NCI-H2081 treated with DMSO at 0.1 percent for 48 hours (cell line): Measurements from ENCODE around the gene CNTN4.

Experiments used
- DNase-seq: peaks from one replicate; lab custom pipeline; 2025; lab: John Stamatoyannopoulos, UW

The CNTN4 gene

DNA sequence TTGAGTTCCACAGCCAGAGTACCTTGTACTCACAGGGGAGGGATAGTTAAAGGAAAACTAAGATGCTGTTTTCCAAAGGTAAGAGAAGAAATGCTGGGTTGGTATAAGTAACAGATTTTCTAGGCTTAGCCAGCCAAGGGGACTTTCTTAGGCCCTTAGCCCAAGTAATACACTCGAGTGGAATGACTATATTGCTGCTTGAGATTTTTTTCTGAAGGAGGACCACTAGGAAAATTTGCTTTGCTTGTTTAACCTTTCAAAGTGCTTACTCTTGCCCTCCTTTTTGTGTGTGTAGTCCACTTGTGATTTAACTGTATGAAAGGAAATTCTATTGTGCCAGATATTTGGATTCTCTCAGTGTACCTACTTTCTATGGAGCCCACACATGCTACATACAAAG, 961.0 kb downstream of the CNTN4 start:
- DNase-seq = no peak

DNA sequence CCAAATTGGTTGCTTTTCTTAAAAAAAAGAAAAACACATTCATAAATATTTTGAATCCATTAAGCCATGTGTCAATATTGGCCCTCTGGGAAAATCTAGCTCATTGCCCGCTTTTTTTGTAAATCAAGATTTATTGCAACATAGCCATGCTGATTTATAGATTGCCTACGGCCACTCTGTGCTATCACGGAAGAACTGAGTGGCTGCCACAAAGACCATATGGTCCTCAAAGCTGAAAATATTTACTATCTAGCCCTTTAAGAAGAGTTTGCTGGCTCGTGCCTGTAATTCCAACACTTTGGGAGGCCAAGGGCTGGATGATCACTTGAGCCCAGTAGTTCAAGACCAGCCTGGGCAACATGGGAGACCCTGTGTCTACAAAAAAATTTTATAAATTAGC, 965.6 kb downstream of the CNTN4 start:
- DNase-seq = no peak

DNA sequence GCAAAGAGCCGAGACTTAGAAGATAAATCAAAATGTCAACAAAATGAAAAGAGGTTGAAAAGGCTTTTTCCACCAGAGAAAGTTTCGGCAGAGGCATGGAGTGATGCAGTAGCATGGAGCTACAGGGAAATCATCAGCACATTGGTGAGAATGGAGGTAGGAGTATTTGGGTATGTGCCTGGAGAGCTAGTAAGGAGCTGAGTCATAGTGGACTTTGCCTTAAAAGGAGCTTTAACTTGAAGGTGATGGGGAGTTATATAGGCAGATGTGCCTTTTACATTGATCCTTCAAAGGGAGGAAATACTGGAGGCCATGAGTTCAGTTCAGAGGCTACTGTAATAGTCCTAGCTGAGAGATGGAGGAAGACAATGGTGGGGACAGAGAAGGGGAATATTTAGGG, 967.2 kb downstream of the CNTN4 start:
- DNase-seq = no peak

DNA sequence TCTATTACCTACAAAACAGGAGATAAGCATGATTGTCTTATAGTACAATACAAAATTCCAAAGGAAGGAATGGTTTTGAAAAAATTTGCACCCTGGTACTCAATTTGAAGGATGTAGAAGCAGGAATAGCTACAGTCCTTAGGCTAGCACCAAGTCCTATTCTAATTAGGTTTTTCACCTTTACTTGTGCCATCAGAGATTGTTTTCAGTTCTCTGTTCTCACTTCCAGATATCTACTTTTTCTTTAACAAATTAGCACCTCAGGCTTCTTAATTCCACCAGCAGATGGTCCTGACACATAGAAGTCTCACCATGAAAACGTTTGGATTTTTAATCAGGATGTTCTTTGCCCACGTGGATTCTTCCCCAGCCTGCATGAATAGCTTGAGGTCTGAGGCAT, 967.7 kb downstream of the CNTN4 start:
- no peak for DNase-seq

DNA sequence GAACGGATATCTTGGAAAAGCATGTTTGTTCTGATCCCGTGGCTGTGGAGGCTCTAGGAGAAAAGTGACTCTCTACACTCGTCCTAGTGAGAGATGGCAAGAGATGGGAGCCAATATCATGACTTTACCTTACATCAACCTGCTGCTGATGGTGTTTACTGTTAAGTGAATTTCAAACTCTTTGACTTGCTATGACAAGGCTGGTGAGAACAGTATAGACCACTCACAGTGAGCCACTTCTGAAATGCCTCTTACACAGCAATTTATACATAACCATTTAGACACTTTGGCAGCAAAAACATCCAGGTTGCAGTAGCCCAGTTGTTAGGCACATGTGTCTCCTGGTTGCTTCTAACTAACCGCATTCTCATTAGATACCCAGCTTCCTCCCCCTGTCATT, 968.2 kb downstream of the CNTN4 start:
- no peak for DNase-seq

DNA sequence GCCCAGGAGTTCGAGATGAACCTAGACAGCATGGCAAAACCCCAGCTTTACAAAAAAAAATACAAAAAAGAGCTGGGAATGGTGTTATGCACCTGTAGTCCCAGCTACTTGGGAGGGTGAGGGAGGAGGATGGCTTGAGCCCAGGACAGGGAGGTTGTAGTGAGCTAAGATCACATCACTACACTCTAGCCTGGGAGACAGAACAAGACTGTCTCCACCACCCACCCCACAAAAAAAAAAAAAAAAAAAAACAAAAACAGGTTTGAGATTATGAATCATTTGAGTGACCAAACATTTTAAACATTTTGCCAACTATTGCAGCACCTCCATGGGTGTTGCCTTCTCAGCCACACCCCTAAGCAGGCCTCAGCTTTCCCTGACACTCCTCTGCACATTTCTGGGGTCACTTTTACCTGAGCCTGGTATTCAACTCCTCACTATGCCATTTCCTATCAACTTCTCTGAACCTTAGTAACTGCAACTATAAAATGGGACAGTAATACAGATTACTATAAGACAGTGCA, 969.8 kb downstream of the CNTN4 start:
- DNase-seq = no peak

DNA sequence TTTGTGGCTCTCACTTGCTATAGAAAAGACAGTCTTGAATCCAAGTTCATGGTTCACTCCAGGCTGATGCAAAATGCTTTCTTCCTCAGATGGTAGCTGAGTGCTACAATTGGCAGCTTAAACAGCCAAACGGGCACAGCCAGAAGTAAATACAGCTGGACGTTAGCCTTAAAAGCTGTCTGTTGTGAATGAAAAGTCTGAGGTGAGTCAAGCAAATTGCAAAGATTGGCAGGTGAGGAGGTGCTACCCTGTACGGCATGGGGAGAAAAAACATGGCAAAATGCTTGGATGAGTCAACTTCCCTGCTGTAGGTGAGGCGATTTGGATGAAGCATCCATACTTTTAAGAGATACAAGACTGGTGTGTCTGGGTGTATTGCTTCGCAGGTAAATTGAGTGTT, 971.1 kb downstream of the CNTN4 start:
- no peak for DNase-seq

DNA sequence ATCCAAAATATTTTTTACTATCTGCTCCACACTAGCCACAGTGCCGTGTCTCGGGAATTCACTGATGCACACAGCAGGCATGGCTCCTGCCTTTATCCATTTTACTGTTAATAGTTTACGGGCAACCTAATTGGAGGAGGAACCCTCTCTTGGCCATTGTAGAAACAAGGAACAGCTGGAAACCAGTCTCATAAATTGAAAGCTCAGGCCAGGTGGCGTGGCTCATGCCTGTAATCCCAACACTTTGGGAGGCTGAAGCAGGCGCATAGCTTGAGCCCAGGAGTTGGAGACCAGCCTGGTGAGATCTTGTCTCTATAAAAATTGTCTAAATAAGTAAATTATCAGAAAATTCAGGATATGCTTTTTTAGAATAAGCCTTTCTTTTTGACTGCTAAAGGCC, 972.5 kb downstream of the CNTN4 start:
- no peak for DNase-seq

DNA sequence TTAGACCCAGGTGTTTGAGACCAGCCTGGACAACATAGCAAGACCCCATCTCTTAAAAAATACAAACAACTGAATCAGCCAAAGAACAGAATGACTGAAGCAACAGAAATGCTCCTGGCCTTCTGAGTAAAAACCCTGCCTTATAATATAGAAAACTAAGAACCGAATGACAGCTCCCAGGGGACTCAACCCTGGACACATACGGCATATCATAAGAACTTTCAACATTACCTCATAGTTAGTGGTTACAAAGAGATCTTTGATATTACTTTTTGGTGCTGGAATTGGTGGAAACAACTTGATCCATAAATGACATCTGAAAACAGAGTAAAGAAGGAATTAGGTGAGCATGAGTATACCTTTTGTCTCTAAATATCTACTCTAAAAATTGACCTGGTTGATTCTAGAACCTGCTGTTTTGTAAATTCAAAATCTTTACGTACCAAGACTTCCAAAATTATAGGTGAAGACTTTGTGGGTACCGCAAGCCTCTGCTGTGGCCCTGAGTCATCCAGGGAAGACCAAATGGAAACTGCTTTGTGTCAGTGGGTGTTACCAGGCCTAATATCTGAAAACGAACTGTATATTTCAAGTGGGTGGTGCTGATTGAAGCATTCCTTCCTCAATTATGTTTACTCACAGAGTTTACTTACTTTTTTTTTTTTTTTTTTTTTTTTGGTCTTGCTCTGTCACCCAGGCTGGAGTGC, 976.0 kb downstream of the CNTN4 start:
- no peak for DNase-seq

DNA sequence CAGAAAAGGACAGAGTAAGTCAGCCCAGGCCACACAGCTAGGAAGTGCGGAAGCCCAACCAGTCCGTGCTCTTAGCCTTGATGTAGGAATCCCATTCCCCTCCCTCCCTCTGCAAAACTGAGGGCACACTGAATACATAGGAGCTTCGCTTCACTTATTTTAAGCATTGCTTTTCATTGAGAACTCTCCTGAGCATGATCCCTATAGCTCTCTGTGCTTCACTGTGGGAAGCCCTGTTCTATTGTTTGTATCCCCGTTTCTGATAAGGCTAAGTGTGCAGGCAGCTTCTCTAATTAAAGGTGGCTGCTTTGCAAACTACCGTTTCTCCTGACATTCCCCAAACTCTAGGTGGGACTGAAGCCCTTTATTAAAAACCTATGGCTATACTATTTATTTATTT, 981.6 kb downstream of the CNTN4 start:
- DNase-seq = no peak

DNA sequence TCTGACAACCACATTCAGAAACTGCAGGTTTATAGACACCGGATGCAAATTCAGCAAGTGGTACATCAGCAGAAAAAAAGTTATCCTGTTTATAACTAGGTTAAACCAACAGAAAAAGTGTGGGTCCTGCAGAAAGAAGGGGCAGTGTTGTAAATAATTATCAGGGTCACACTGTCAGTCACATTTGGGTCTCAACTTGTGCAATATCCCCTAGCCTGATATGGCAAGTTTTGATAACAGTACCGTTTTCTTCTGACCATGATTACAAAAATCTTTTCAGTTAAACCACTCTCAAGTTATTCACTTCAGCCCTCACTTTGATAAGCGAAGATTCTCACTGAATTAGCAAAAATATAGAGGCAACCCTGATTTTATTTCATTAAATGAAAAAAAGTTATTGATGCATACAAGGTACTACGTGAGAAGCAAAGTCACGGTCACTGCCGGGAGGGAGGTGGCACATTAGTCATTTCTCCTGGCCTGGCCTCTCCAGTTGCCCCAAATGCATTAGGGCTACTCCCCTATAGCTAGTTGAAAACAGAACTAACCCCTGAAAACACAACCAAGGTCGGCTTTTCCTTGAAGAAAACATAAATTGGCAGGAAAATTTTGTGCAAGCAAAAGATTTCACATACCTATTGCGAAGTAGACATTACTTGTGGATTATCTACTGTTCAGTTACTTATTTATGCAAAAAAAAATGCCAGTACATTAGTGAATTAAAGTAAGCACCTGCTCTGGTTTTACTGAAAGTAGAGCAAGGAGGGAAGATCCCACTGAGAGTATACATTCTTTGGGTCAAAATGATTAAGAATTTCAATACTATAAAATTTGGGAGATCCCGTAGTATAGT, 982.9 kb downstream of the CNTN4 start:
- no peak for DNase-seq

DNA sequence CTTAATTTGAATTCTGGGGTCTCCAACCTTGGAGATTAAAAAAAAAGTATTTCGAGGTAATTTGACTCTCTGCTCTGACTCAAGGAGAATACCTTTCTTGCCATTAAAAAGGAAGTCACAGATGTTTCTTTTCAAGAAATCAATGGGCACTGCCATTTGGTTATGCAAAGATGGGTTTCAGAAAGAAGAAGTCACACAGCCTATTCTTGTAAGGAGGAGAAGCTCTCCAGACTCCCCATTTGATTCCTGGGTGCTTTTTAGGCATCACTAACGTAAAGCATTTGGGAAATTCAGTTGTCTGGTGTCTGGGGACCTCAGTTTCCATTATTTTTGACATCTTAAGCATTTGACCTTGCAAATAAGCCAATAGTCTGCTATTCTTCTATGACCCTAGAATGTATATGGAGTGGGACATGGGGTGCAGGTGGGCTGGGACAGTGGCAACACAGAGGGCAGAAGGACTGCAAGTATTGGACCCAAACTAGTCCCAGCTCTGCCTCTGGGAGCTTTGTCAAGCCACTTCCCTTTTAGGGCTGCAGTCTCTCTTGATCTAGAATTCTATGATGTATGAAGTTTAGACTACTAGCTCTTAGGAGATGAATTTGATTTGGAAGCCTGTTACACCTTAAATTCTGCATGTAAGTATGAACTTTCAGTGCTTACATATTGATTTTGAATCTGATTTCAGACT, 983.7 kb downstream of the CNTN4 start:
- no peak for DNase-seq

DNA sequence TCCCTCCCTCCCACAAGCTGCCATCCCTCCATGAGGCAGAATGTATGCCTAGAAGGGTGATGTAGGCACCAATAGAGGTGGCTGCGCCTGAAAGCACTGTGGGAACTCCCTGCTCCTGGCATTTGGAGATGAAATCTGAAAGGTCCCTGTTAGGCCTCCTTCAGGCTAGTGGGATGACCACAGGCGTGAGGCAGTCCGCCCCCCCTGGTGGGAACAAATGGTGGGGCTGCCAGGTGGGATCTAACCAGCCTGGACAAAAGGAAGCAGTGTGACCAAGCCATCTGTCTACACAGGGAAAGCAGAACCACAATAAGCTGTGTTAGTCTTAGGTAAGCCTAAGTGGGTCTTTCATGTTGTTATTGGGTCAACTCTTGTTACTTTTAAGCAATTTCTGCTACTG, 986.2 kb downstream of the CNTN4 start:
- DNase-seq = no peak

DNA sequence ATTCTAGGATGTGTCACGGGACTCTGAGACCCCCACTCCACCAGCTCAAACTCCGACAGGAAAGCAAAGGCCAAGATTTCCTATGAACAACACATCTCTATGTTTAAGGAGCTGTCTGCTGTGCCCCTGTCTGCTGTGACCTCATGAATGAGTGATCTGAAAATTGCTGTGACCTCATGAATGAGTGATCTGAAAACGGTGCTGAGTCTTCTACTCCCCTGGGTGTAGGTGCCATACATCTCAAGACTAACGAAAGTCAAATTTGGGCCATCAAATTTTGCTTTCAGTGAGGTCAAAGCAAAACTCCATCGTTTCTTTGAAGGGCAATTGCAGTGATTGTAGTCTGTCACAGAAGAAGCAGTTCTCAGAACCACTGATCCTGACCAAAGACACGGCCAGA, 987.1 kb downstream of the CNTN4 start:
- DNase-seq = no peak

DNA sequence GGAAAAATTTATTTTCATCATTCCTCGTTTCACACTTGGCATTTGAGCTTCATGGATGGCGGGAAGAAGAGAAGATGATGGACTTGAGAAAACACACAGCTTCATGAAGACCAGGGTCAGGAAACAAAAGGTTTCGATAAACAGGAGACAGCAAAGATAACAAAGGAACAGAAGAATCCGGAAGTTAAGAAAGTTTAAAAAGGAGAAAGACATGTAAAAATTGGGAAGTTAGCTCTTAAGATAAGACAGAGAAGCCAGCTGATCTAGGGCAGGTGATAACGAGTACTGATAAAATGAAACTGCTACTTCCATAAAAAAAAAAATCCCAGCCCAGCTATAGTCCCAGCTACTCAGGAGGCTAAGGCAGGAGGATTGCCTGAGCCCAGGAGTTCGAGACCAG, 987.6 kb downstream of the CNTN4 start:
- no peak for DNase-seq

DNA sequence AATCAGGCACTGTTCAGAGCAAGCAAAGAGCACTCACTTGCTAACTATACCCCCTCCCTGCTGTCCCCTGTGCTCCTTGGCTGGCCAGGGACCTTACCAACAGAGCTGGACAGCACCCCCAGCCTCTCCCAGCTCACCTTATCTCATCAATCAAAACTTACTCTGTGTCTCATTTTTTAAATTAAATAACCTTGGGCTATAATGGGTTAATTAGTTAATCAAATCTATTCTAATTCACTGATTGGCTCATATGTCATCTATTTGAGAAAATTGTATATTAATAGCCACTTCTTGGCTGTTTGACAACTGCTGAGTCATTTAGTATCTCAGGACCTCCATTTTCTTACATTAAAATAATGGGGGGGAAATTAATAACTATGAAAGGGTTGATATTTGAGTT, 988.6 kb downstream of the CNTN4 start:
- DNase-seq = no peak

DNA sequence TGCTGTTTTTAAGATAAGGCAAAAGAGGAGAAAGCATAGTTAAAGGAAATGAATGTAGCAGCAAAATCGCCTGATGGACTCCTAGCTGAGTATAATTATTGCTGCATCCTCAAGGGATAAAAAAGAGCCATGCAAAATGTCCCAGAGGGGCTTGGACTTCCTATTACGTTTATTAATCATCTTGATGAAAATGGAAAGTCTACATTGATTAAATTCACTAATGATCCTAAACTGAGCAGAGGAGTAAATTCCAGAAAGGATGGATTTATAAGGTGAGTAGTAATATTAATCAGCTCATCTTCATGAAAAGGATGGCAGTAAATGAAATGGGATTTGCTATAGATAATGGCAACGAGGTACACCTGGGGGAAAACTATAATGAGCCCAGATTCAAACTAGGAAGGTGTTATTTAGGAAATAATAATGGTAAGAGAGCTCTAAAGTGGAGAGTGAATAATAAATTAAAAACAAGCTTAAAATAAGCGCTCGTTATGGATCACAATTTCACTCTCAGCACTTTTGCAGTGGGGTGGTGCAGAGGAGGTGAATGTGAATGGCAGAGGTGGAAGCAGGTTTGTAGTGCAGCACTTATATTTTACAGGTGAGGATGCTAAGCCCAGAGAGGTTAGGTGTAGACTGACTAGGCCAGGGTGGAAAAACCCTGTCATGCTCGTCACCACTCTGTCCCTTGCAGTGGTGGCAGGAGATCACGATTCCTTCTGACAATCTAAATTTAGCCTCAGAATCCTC, 989.2 kb downstream of the CNTN4 start:
- no peak for DNase-seq

DNA sequence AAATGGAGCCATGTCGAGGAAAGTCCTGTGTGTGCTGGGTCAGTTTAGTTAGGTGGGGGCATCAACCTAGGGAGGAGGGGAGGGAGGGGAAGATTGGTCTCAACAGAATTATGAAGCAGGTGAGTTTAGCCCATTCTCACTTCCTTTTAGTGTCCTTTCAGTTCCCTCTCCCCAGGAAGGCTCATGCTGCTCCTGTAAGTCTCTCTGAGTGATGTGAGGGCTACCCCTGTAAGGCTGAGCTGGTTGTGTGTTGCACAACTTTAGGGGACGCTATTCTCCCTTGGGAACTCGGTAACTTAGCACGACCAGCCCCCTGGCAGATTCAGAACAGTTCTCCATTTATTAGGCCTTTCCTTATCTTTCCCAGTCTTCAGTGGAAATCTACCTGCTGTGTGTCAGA, 990.4 kb downstream of the CNTN4 start:
- no peak for DNase-seq

DNA sequence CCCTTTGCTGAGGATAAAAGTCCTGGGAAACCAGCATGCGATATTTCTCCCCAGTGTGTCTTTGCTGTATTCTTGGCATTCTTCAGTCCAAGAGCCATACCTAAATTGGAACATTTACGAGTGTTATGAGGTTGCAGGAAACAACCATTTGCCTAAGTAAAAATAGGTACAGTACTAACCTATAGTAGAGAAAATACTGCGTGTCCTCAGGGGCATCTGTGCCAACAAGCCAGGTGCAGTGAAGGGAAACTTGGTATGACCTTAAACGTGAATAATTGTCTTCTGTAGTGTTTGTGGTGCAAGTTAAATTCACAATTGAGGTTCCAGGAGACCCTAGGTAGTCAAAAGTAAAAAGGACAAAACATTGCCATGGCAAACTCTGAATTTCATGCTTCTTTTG, 999.3 kb downstream of the CNTN4 start:
- no peak for DNase-seq

DNA sequence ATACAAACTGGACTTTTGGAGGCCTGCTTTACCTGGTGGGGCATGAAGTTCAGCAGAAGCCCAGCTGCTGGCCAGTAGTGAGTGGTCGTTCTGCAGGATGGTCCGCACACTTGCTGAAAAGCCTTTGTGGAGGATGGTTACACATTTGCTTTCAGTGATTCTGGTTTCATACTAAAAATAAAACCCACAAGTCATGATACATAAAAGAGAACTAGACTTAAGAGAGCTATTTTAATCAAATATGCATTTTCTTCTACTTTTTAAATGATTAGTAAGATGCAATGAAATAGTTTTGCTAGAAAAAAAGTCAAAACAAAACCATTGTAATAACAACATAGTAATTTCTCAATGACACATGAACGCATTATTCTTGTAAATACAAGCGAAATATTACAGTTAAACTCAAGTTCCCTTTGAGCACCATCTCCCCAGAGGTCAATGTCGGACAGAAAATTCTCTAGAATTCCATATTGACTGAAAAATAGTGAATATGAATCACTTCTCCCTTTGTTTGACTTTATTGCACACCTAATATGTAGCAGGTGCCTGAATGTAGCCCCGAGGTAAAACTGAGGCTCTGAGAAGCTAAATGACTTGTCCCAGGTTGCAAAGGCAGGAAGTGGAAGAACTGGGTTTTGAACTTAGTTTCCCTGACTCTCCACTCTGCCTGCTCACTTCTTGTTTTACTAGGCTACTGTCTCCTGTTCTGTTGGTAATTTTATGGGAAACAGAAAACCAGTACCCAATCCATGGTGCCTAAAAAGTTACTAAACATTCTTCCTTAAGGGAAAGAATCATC, 1003.2 kb downstream of the CNTN4 start:
- no peak for DNase-seq

DNA sequence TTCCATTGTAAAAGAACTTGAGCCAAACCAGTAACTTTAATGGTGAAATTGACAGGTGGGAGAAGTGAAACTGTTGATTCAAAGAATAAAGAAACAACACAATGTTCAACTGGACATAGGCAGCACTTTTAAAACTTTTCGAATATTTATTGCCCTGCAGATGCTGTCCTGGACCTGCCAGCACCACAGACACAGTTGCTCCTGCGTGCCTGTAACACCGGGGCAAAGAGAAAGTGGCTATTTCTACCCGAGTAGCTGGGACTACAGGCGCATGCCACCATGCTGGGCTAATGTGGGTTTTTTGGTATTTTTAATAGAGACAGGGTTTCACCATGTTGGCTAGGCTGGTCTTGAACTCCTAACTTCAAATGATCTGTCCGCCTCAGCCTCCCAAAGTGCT, 1004.1 kb downstream of the CNTN4 start:
- no peak for DNase-seq
